Lower leg skin (tissue), 3 donors: ENCODE measurements around the gene IPCEF1.

ENCODE experiments used
- POLR2A ChIP-seq, 2 donors: fragments of 450-650 bp; IDR thresholded peaks; one replicate each; pipeline ENCODE4 v1.6.1; 2016 to 2017; ENCODE audit warnings: antibody characterized with exemption in 2 of 2, mild to moderate bottlenecking in 1 of 2, moderate library complexity in 1 of 2
- TF ChIP-seq, protein P1 (sequence below), 3 donors: fragments of 450-650 bp; IDR thresholded peaks; one replicate each; pipeline ENCODE4 v1.5.1; 2016; ENCODE audit warnings: antibody characterized with exemption in 3 of 3, mild to moderate bottlenecking in 3 of 3, moderate library complexity in 2 of 3

DNA sequence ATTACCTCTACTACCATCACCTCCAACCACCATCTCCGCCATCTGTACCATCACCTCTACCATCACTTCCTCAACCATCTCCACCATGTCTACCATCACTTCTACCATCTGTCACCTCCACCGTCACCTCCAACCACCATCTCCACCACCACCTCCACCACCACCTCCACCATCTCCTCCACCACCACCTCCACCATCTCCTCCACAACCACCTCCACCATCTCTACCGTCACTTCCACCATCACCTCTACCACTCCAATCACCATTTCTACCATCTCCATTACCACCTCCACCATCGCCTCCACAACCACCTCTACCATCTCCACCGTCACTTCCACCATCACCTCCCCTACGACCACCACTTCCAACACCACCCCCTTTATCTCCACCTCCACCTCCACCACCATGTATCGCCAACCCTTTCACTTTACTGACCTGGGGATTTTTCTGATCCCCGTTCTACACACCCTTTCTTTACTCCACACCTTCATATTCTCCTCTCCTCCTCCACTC lies 2.3 kb downstream of the IPCEF1 start:
- TF ChIP-seq, protein P1, sequence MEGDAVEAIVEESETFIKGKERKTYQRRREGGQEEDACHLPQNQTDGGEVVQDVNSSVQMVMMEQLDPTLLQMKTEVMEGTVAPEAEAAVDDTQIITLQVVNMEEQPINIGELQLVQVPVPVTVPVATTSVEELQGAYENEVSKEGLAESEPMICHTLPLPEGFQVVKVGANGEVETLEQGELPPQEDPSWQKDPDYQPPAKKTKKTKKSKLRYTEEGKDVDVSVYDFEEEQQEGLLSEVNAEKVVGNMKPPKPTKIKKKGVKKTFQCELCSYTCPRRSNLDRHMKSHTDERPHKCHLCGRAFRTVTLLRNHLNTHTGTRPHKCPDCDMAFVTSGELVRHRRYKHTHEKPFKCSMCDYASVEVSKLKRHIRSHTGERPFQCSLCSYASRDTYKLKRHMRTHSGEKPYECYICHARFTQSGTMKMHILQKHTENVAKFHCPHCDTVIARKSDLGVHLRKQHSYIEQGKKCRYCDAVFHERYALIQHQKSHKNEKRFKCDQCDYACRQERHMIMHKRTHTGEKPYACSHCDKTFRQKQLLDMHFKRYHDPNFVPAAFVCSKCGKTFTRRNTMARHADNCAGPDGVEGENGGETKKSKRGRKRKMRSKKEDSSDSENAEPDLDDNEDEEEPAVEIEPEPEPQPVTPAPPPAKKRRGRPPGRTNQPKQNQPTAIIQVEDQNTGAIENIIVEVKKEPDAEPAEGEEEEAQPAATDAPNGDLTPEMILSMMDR (IDR thresholded peaks at IDR 0.05) = peak in 1 of 3 donors; percentile 5
- TF ChIP-seq POLR2A (IDR thresholded peaks at IDR 0.05) = no peak
